NCI-H1092 treated with DMSO at 0.1 percent for 48 hours (cell line): ENCODE measurements around the gene MYPN.
A peak's percentile ranks its signal among the peaks of the same experiment; 100 is the strongest.
"Not testable (repeated sequence)": the region's sequence is repeated elsewhere in the genome, so short reads cannot be mapped to it uniquely, and the experiment has no call there.

Experiments used
- DNase-seq: peaks from one replicate; lab custom pipeline; 2025; lab: John Stamatoyannopoulos, UW

The MYPN gene

GRCh38 chr10:68171539-68172080 lies 62.3 kb downstream of the MYPN start:
- DNase-seq, result no peak

- DNase-seq, result no peak
These were observed 63.0 kb downstream of the MYPN start for GRCh38 chr10:68172324-68172723.

GRCh38 chr10:68175949-68176348 lies 66.7 kb downstream of the MYPN start:
- DNase-seq, result no peak

GRCh38 chr10:68176797-68177196 lies 67.5 kb downstream of the MYPN start:
- DNase-seq, result no peak

- DNase-seq, result no peak
These were observed 69.3 kb downstream of the MYPN start for GRCh38 chr10:68178592-68178991.

- DNase-seq, result no peak
These were observed 69.7 kb downstream of the MYPN start for GRCh38 chr10:68179016-68179415.

- DNase-seq, result no peak
These were observed 71.2 kb downstream of the MYPN start for GRCh38 chr10:68180490-68180889.

- DNase-seq, result no peak
These were observed 75.3 kb downstream of the MYPN start for GRCh38 chr10:68184546-68184945.

- DNase-seq, result no peak
These were observed 75.8 kb downstream of the MYPN start for GRCh38 chr10:68185085-68185484.

- DNase-seq, result no peak
These were observed 79.5 kb downstream of the MYPN start for GRCh38 chr10:68188835-68189234.

GRCh38 chr10:68192113-68192512 lies 82.8 kb downstream of the MYPN start:
- DNase-seq, result no peak

- no peak for DNase-seq
These were observed 85.0 kb downstream of the MYPN start for GRCh38 chr10:68194290-68194689.

GRCh38 chr10:68195776-68196175 lies 86.5 kb downstream of the MYPN start:
- DNase-seq, result not testable (repeated sequence)

- DNase-seq, result no peak
These were observed 87.4 kb downstream of the MYPN start for GRCh38 chr10:68196701-68197100.

- DNase-seq, result no peak
These were observed 93.7 kb downstream of the MYPN start for GRCh38 chr10:68202960-68203353.

- DNase-seq, result peak; percentile 44
These were observed 99.2 kb downstream of the MYPN start for GRCh38 chr10:68208424-68209042.

- no peak for DNase-seq
These were observed 102.4 kb downstream of the MYPN start for GRCh38 chr10:68211669-68212068.

GRCh38 chr10:68212721-68213352 lies 103.5 kb downstream of the MYPN start:
- DNase-seq, result no peak

- no peak for DNase-seq
These were observed 109.5 kb downstream of the MYPN start for GRCh38 chr10:68218786-68219185.

GRCh38 chr10:68221196-68221595 lies 111.9 kb downstream of the MYPN start:
- no peak for DNase-seq

- DNase-seq, result no peak
These were observed 113.1 kb downstream of the MYPN start for GRCh38 chr10:68222391-68222790.

GRCh38 chr10:68223535-68224165 lies 114.4 kb downstream of the MYPN start:
- no peak for DNase-seq

GRCh38 chr10:68224810-68225209 lies 115.5 kb downstream of the MYPN start:
- no peak for DNase-seq
